Muscle layer of duodenum (tissue), 2 donors: Measurements from ENCODE around the gene CUEDC1.

ENCODE experiments used
- H3K27ac ChIP-seq: one replicate; pipeline ENCODE4 v1.7.0; 2013; ENCODE audit warnings: mild to moderate bottlenecking, low read length
- H3K27me3 ChIP-seq: one replicate; pipeline ENCODE4 v1.7.0; 2013; ENCODE audit warnings: low read depth, mild to moderate bottlenecking, control low read depth, low read length
- H3K36me3 ChIP-seq, 2 donors: one replicate each; pipeline ENCODE4 v1.7.0; 2013; ENCODE audit warnings: low read length in 2 of 2, control low read depth in 1 of 2, mild to moderate bottlenecking in 1 of 2; ENCODE audit not compliant: insufficient read depth in 2 of 2, control insufficient read depth in 1 of 2
- H3K4me1 ChIP-seq, 2 donors: one replicate each; pipeline ENCODE4 v1.7.0; 2013; ENCODE audit warnings: low read length in 2 of 2, mild to moderate bottlenecking in 2 of 2, control low read depth in 1 of 2, moderate library complexity in 1 of 2; ENCODE audit not compliant: insufficient read depth in 2 of 2, control insufficient read depth in 1 of 2
- H3K4me3 ChIP-seq, 2 donors: one replicate each; pipeline ENCODE4 v1.7.0; 2013; ENCODE audit warnings: low read length in 2 of 2, low read depth in 1 of 2, mild to moderate bottlenecking in 1 of 2
- H3K9me3 ChIP-seq, 2 donors: one replicate each; pipeline ENCODE4 v1.7.0; 2013; ENCODE audit warnings: low read length in 2 of 2, control low read depth in 1 of 2, mild to moderate bottlenecking in 1 of 2; ENCODE audit not compliant: control insufficient read depth in 1 of 2
- donor health status: healthy.

The CUEDC1 gene

DNA sequence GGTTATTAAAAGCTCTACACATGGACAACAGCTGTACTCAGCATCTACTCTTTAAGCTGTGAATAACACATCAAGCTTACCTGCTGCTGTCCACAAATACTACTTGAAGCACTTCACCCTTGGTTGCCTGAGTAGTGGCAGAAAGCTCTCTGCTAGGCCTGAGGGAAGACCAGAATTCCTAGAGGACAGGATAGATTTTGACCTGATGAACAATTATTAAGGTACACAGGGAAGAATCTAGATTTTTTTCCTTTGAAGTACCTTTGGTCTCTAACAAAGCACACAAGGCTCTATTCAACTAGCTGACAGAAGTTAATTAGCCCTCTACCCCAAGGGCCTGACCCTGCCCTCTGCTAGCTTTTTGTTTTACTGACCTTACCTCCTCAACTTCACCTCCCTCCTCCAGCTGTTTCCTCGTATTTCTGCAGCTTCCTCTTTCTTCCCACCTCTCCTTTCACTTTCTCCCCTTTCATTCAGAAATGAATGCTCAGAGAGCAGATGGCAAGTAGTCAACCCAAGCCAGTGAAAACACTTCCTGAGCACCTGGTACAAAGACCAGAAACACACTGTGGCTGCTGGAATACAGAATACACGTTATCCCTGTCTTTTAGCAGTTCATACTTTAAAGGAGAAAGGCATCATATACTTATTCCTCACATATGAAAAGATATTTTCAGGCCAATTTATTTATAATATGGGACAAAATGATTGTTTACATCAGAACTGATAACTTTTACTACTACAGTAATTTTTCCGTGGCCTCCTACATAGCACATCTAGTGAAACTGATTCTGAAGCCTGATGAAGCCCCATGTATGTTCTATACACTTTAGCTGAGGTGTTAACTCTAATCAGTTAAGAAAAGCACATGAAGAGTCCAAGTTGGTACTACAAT, 38.5 kb upstream of the CUEDC1 start:
- no peaks in the 10 kb centered on the region for H3K9me3 ChIP-seq
- no peak overlapping the region for H3K4me3 ChIP-seq
- H3K36me3 ChIP-seq, result peaks cover 0 to 4% of the 10 kb centered on the region in 2 donors
- peaks cover 12 to 31% of the 10 kb centered on the region in 2 donors for H3K4me1 ChIP-seq
- peak overlapping the region; percentile 30 for H3K27ac ChIP-seq
- H3K27me3 ChIP-seq, result no peaks in the 10 kb centered on the region

DNA sequence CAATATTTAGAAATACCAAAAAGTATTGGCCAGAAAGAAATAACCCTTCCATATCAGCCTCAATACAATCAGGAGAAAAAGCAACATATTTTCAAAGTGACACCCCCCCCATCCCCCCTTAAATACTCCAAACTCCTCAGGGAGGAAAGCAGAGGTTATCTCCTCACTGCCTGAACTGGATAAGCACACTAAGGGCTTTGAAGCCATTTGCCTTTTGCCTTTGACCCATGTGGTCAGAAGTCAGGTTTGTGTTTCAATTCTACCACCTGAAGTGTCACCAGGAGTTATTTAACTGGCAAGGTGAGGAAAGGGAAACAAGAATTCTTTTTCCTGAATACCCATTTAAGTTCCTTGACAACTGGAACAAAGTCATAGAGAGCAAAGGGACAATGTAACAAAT, 36.3 kb upstream of the CUEDC1 start:
- Histone ChIP-seq H3K9me3 (no peaks in the 10 kb centered on the region), H3K36me3 (peaks cover 0 to 7% of the 10 kb centered on the region in 2 donors), H3K27me3 (no peaks in the 10 kb centered on the region), H3K27ac (no peak overlapping the region), H3K4me3 (no peak overlapping the region), H3K4me1 (peaks cover 12 to 32% of the 10 kb centered on the region in 2 donors)

DNA sequence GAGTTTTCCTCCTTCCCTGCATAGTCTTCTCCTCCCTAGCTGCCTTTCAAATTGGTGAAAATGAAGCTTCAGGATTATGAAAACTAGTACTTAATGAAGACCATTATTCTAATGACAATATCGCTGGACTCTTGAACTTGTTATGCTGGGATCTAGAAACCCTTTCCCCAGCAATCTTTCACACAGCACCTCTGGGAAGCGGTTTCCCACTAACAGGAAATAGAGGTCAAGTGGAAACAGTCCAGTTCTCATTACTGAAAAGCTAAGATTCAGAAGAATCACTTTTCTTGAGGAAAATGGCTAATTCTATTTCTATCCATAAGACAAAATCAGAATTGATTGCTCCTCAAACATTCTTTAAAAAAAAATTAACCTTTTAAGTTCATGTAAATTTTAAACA, 34.8 kb upstream of the CUEDC1 start:
- peaks cover 22 to 37% of the 10 kb centered on the region in 2 donors for H3K4me1 ChIP-seq
- no peaks in the 10 kb centered on the region for H3K27me3 ChIP-seq
- H3K27ac ChIP-seq, result no peak overlapping the region
- H3K9me3 ChIP-seq, result no peaks in the 10 kb centered on the region
- H3K4me3 ChIP-seq, result no peak overlapping the region
- H3K36me3 ChIP-seq, result peaks cover 0 to 7% of the 10 kb centered on the region in 2 donors

DNA sequence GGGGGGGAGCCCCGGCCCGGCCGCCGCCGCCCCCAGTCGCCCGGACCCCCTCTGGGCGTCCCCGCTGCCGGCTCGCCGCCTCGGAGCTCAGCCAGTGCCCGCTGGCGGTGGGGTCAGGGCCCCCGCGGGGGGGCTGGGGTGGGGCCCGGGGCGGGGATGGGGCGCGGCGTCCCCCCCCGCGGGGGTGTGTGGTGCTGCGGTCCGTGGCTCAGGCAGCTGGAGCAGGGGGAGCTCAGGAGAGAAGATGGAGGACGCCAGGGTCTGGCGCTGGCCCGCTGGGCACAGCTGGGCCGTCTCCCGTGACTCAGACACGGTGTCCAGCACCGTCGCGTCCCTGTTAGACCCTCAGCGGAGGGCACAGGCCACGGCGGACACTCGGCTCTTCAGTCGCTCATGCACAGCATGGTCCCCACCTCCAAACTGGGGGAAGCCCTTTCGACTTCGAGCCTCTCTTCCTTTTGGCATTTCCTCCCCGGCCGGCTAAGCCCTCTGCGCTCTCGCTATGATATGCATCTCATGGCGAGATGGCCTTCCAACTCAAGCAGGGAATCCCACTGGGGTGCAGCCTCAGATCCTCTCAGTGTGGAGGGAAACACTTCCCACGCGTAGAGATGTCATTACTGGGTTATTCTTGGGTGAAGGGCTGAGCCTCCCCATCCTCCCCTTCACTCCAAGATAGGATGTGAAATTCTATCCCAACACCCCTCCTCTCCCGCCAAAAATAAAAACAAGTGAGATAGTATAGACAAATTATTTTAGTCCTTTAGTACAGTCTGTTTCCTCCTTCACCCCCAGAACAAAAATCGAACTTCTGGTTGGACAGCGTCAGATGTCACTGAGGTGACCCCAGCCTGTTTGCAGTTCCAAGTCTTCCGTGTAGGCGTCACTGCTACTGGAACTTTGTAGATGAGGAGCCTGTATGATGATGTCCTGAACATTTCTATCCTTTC, 33.4 kb upstream of the CUEDC1 start:
- H3K27ac ChIP-seq, result peak overlapping the region; percentile 90
- no peaks in the 10 kb centered on the region for H3K27me3 ChIP-seq
- peak overlapping the region; percentile 76 to 80 for H3K4me3 ChIP-seq
- peaks cover 0 to 7% of the 10 kb centered on the region in 2 donors for H3K36me3 ChIP-seq
- H3K4me1 ChIP-seq, result peaks cover 24 to 40% of the 10 kb centered on the region in 2 donors
- H3K9me3 ChIP-seq, result no peaks in the 10 kb centered on the region

DNA sequence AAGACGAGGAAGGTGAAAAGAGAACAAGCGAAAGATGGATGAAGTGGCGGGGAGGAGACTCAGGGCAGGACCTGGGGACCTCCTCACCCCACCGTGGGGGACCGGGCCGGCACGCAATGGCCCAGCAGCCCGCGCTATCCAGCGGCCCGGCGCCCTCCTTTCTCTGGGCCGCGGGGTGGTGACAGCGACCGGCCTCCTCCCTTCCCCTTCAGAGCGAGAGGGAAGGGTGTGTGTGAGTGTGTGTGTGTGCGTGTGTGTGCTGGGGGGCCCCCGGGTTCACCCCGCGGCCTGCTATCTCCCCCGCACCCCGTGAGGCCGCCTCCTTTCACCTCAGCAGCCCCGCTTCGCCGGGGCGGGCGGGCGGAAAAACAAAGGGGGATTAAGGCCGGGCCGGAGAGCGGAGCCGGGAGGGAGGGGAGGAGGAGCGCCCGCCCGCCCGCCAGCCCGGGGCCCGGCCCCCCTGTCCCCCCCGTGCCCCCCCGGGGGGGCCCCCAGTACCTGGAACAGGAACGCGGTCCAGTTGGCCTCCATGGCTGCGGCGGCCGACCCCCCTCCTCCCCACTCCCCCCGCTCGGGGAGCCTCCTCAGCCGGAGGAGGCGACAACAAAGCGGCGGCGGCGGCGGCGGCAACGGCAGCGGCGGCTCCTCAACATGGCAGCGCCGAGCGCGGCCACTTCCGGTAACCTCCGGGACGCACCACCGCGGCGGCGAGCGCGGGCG, 32.5 kb upstream of the CUEDC1 start, which contains the start of gene VEZF1:
Gene VEZF1, minus strand, starts transcription at position 674 of the 720 bp plus-strand sequence. Its CDS starts 143 bp downstream, at position 531.
- Histone ChIP-seq H3K4me3 (peak within 1 kb of the TSS; percentile 76 to 87), H3K36me3 (peaks cover under 1 to 7% of the 10 kb centered on the region in 2 donors), H3K27ac (peak within 1 kb of the TSS; percentile 94), H3K9me3 (no peaks in the 10 kb centered on the region), H3K4me1 (peaks cover 20 to 41% of the 10 kb centered on the region in 2 donors), H3K27me3 (no peaks in the 10 kb centered on the region)

DNA sequence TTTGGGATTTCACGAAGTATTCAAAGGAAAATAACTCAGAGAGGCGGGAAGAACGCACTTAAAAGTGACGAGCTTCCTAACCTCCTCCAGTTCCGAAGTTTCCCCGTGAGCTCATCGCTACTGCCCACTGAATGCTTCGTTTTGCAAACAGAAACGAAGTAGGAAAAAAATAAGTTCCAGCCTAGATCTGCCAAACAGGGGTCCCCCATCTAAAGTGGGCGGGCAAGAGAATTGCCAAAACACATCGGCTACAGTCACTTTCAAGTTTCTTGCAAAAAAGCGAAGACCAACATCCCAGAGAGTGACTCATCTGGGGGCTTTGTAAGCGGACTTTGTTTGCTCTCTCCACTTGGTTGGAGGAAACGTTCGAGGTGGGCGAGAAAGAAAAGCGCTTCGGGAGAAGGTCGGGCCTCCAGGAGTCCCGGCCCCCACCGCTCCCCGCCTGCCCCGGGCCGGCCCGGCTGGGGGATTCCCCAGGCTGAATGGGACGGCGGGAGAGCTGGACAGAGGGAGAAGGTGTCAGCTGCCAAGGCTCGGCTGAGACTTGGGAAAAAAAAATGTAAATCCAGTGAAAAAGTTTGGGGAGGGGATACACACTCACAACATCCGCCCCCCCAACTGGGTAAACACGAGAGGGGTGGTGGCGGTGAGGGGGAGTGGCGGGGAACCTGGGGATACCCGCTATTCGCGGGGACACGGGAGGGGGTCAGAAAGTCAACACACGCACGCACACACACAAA, 31.8 kb upstream of the CUEDC1 start:
- H3K27ac ChIP-seq, result peak overlapping the region; percentile 94

DNA sequence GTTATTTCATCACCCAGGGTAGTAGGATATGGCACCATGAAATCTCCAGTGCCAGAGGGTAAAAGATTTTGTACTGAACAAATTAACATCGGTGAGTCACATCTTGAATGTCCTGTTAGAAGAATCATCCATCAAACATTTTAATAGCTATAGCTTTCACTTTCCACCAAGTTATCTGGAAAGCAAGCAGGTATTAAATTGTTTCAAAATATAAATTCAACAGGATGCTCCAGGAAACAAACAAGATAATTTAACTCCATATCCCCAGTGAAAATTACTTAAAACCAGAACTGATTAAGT, 30.4 kb upstream of the CUEDC1 start:
- peak overlapping the region; percentile 14 to 21 for H3K4me3 ChIP-seq
- H3K4me1 ChIP-seq, result peaks cover 20 to 56% of the 10 kb centered on the region in 2 donors

More for the DNA sequence above, 31.8 kb upstream of the CUEDC1 start:
- Histone ChIP-seq H3K27me3 (no peaks in the 10 kb centered on the region), H3K4me3 (peak overlapping the region; percentile 75 to 87), H3K9me3 (no peaks in the 10 kb centered on the region), H3K4me1 (peaks cover 20 to 48% of the 10 kb centered on the region in 2 donors), H3K36me3 (peaks cover 6 to 7% of the 10 kb centered on the region in 2 donors)

DNA sequence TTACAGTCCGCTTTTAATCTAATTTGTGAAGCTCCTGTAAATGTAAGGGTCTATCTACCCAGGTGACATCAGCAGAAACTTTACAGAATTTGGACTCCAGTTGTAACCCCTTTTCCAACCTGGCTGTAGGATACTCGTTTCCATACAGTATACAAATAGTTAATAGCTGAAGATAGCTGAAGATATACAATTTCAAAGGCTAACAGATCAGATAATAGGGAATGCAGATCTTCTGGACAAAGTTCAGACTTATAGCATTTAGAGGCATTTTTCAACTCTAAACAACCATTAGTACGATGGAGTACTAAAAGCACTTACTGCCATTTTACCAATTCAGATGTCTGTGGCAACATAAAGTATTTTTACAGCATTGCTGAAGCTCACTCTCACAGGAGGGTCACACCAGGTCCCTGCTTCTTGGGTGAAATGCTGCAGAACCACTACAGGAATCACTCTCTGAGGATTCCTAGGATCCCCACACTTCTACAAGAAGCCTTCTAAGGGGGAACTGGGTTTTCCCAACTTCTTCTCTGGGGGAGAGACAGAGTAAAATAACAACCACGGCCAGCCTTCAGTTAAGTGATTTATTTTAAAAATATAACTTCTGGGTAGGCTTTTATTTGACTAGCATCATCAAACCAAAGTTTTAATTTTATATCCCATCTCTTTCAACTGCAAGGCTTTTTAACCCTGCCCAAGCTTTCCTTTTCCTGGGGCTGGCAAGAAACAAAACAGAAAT, 29.9 kb upstream of the CUEDC1 start:
- Histone ChIP-seq H3K36me3 (peaks cover 9 to 12% of the 10 kb centered on the region in 2 donors), H3K4me1 (peaks cover 20 to 58% of the 10 kb centered on the region in 2 donors), H3K27me3 (no peaks in the 10 kb centered on the region), H3K4me3 (peak overlapping the region; percentile 14 to 21), H3K9me3 (no peaks in the 10 kb centered on the region), H3K27ac (peak overlapping the region; percentile 67)

More for the DNA sequence above, 30.4 kb upstream of the CUEDC1 start:
- H3K27me3 ChIP-seq, result no peaks in the 10 kb centered on the region
- H3K36me3 ChIP-seq, result peaks cover 7% of the 10 kb centered on the region in 2 donors
- no peaks in the 10 kb centered on the region for H3K9me3 ChIP-seq
- H3K27ac ChIP-seq, result peak overlapping the region; percentile 67

DNA sequence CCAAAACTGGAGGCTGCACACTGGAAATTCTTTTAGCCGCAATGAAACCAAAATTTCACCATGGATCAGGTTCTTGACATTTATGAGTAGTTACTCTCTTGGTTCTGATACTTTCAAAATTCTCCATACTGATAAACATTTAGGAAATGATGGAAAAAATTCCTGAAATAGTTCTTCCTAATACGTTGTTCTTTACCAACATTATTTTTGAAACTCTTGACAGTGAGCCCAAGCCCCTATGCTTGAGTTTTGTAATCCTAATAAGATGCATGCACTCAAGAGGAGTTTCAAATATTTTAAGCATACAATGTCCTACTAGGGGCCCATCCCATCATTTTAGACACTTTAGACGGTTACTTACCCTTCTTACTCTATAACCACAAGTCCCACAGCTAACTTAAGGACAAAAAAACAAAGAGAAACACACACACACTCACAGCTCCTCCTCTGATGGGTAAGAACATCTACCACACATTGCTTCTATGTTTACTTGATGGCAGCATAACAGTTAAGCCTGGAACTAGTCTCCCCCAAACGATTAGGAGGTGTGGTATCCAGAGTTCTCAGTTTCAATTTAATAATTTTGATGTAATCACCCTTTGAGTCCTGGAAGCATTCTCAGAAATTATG, 29.2 kb upstream of the CUEDC1 start:
- H3K36me3 ChIP-seq, result peaks cover 16 to 18% of the 10 kb centered on the region in 2 donors
- no peaks in the 10 kb centered on the region for H3K9me3 ChIP-seq
- no peaks in the 10 kb centered on the region for H3K27me3 ChIP-seq
- peaks cover 20 to 59% of the 10 kb centered on the region in 2 donors for H3K4me1 ChIP-seq
- peak overlapping the region; percentile 14 to 21 for H3K4me3 ChIP-seq
- peak overlapping the region; percentile 67 for H3K27ac ChIP-seq
